Measurements from ENCODE around the gene TSHZ1. TPM values are rescaled to one million over a fixed set of nuclear protein-coding genes. Genes with fewer than 3 reads are reported as not detected.
A peak's percentile ranks its signal among the peaks of the same experiment; 100 is the strongest.

TSHZ1 gene, protein sequence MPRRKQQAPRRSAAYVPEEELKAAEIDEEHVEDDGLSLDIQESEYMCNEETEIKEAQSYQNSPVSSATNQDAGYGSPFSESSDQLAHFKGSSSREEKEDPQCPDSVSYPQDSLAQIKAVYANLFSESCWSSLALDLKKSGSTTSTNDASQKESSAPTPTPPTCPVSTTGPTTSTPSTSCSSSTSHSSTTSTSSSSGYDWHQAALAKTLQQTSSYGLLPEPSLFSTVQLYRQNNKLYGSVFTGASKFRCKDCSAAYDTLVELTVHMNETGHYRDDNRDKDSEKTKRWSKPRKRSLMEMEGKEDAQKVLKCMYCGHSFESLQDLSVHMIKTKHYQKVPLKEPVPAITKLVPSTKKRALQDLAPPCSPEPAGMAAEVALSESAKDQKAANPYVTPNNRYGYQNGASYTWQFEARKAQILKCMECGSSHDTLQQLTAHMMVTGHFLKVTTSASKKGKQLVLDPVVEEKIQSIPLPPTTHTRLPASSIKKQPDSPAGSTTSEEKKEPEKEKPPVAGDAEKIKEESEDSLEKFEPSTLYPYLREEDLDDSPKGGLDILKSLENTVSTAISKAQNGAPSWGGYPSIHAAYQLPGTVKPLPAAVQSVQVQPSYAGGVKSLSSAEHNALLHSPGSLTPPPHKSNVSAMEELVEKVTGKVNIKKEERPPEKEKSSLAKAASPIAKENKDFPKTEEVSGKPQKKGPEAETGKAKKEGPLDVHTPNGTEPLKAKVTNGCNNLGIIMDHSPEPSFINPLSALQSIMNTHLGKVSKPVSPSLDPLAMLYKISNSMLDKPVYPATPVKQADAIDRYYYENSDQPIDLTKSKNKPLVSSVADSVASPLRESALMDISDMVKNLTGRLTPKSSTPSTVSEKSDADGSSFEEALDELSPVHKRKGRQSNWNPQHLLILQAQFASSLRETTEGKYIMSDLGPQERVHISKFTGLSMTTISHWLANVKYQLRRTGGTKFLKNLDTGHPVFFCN (N-terminal part only)
- total RNA-seq: 10 to 100 TPM in 1 of 2 donors, 1 to 10 TPM in 1; 9.6 to 12.3 TPM

DNA sequence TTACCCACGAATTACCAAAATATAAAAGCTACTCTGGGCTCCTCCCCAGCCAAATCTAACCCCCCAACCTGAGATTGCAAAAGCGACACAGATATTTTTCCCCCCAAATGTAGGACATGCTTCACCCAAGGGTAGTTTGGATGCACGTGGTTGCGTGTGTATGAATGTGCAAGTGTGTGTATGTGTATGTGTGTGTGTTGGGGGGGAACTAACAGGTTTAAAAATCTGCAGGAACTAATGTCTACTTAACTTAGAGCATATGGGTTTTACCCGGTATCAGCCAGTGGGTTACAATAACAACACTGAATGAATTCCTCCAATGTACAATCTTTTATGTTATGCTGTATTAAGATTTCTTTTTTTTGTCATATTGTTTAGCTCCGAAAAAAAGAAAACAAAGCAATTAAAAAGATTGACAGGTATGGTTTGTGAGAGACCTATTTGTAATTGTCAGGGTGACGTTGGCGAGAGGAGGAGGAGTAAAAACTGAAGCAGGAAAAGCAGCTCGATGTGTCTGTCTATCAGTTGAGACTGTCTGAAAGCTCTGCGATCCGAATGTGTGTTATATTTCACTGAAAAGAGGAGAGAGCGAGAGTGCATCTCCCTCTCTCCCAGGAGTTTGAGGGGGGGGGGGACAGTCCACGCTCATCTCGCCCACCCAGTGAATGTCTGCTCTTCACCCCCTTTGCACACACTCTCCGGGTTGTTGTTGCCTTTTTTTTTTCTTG is at the start of gene TSHZ1:
TSHZ1 (plus strand) TSS at position 524 of the 728 bp plus-strand sequence. CDS start 1,080 bp downstream, outside the sequence.
- H3K4me3 Mint-ChIP-seq: peak within 1 kb of the TSS; percentile 100
- peaks cover 37% of the 10 kb centered on the region for H3K4me1 Mint-ChIP-seq
- peaks cover 21% of the 10 kb centered on the region for H3K36me3 Mint-ChIP-seq (ENCODE audit: low read depth)
- no peaks in the 10 kb centered on the region for H3K9me3 Mint-ChIP-seq
- peak; percentile 40 for ATAC-seq (replicated peaks)
- H3K27me3 Mint-ChIP-seq: no peaks in the 10 kb centered on the region
- peak within 1 kb of the TSS; percentile 98 for H3K27ac Mint-ChIP-seq

DNA sequence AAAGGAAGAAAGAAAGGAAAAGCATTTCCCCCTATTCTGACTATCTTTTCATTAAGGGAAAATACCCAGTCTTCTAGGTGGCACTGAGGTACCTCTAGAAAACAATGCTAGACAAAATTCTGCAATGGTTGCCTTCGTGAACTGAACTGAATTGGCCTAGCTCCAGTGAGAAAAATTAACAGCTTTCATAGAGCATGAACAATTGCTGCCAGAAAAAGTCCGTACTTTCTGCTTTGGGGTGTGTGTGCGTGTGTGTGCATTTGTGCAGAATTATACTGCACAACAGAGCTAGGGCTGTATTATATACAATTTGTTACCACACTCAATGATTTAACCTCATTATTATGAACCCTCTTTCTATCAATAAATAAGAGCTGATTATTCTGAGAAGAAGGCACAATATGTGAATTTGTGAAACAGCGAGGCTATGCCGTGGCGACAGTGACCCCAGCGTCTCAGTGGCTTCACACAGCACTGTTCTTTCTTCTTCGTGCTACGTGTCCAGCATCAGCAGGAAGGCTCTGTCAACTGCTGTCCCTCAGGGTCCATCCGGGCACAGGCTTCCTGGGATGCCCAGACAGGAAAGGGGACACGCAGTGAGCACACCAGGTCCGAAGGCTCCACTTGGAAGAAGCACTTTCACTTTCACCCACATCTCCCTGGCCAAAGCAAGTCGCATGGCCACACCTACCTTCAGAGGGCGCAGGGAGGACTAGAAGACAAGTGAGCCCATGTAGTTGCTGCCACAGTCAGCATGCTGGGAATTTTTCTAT is 49.2 kb upstream of the TSHZ1 start:
- H3K36me3 Mint-ChIP-seq (ENCODE audit: low read depth): no peaks in the 10 kb centered on the region
- H3K27ac Mint-ChIP-seq: no peak overlapping the region
- H3K4me1 Mint-ChIP-seq: peaks cover 4% of the 10 kb centered on the region
- peak; percentile 21 for ATAC-seq (replicated peaks)
- H3K27me3 Mint-ChIP-seq: peaks cover 1% of the 10 kb centered on the region
- H3K4me3 Mint-ChIP-seq: peak overlapping the region; percentile 66
- H3K9me3 Mint-ChIP-seq: no peaks in the 10 kb centered on the region

DNA sequence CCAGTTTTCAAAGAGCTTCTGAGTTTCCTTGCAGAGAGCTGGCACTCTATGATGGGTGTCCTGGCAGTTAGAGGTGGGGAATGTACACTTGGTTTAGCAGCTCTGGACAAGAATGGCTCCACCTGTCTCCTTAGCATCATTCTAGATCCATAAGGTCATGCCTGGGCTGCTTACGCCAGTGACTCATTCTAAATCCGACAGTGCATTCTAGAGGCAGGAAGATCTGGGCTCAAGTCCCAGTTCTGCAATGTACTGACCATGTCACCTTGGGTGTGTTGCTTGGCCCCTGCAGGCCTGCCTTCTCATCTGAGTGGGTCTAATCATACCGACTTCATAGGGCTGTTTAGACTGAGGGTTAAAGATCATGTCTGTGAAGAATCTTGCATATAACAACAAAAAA is 48.1 kb upstream of the TSHZ1 start:
- H3K27ac Mint-ChIP-seq: no peak overlapping the region
- no peak overlapping the region for H3K4me3 Mint-ChIP-seq
- H3K27me3 Mint-ChIP-seq: peaks cover 4% of the 10 kb centered on the region
- no peaks in the 10 kb centered on the region for H3K9me3 Mint-ChIP-seq
- no peak for ATAC-seq (replicated peaks)
- no peaks in the 10 kb centered on the region for H3K36me3 Mint-ChIP-seq (ENCODE audit: low read depth)
- peaks cover 4% of the 10 kb centered on the region for H3K4me1 Mint-ChIP-seq

DNA sequence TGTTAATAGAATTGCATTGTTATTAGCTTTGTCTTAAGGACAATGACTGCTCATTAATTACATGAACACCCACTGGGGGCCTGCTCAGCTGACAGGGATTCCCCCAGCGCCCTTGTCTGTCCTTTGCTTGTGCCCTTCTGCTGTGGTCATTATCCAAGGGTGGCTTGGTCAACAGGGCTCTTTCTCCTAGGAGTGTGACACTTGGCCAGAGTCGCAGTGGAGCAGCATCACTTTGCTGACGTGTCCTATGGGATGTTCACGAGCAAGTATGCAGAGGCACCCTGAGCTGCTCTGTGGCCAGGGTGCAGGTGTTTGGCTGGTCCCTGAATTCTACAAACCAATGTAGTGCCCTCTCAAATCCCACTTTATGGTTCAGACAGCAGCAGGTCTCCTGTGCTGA is 47.6 kb upstream of the TSHZ1 start:
- Mint-ChIP-seq H3K4me3 (no peak overlapping the region), H3K27ac (no peak overlapping the region), H3K27me3 (peaks cover 4% of the 10 kb centered on the region), H3K9me3 (no peaks in the 10 kb centered on the region), H3K36me3 (ENCODE audit: low read depth) (no peaks in the 10 kb centered on the region), H3K4me1 (peaks cover 4% of the 10 kb centered on the region)
- ATAC-seq (replicated peaks): no peak

DNA sequence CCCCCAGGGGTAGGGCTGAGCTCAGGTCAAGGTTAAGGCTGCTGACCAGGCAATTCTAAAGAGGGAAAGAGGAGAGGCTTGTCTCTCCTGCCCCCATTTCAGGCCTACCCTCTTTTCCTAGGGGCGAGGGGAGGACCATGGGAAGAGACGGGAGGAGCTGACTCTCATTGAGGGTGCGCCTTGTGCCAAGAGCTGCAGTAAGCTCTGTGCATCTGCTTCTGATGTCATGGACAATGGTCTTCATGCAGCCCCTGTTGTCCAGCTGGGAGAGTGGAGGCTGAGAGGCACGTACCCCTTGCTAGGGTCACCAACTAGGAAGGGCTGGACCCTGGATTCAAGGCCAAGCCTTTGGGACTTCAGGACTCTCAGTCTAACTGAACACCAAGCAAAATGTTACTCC is 46.9 kb upstream of the TSHZ1 start:
- Mint-ChIP-seq H3K9me3 (no peaks in the 10 kb centered on the region), H3K36me3 (ENCODE audit: low read depth) (no peaks in the 10 kb centered on the region), H3K4me1 (peaks cover 4% of the 10 kb centered on the region), H3K4me3 (no peak overlapping the region), H3K27me3 (peaks cover 4% of the 10 kb centered on the region), H3K27ac (no peak overlapping the region)
- ATAC-seq (replicated peaks): no peak

DNA sequence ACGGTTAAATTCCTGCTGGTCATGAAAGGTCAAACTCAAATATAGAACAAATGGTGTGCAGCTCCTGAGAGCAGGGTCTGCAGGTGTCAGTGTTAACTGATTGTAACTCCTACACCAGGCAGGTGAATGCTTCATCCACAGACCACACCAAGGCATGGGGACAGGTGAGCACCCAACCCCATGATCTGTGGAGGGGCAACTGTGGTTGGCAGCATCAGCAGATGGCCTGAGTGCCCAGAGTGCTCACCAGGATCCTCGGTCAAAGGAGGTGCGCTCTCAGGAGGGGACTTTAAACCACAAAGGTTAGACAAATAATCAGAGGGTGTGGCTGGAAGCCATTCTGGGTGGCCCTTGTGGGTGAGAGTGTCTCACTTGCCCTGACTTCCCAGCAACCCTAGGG is 46.1 kb upstream of the TSHZ1 start:
- Mint-ChIP-seq H3K4me1 (peaks cover 4% of the 10 kb centered on the region), H3K27ac (no peak overlapping the region), H3K4me3 (no peak overlapping the region), H3K36me3 (ENCODE audit: low read depth) (no peaks in the 10 kb centered on the region), H3K27me3 (peaks cover 4% of the 10 kb centered on the region), H3K9me3 (no peaks in the 10 kb centered on the region)
- no peak for ATAC-seq (replicated peaks)

DNA sequence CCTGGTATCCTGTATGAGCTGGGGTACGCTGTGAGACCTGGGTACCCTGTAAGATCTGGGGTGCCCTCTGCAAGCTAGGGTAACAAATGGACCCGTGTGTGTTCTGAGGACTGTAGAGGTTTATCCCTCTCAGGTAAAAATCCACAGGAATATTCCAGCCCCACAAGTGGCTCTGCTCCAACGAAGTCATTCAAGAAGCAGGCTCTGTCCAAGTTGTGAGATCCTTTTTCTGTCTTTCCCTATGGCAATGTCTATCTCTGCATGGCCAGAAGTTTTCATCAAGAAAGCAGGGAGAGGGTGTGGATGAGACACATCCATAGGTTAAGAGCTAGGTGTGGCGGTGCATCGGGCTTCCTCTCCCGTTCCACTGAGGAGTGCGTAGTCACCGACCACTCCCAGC is 44.7 kb upstream of the TSHZ1 start:
- H3K36me3 Mint-ChIP-seq (ENCODE audit: low read depth): no peaks in the 10 kb centered on the region
- H3K27me3 Mint-ChIP-seq: peaks cover 4% of the 10 kb centered on the region
- H3K4me1 Mint-ChIP-seq: peaks cover 4% of the 10 kb centered on the region
- H3K4me3 Mint-ChIP-seq: no peak overlapping the region
- H3K9me3 Mint-ChIP-seq: no peaks in the 10 kb centered on the region
- no peak for ATAC-seq (replicated peaks)
- no peak overlapping the region for H3K27ac Mint-ChIP-seq

DNA sequence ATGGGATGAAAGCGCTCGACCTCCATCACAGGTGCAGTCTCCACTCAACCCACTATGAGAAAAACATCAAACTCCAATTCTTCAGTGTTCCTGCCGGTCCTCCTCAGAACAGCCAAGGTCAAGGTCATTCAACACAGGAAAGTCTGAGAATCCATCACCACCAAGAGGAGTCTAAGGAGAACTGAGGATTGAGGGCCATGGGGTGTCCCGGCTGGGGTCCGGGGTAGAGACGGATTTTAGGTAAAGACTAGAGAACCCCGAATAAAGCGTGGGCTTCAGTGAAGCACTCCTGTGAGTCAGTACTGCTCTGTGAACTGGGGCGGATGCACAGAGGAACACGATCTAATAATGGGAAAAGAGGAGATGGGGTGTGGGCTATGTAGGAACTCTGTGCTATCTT is 43.5 kb upstream of the TSHZ1 start:
- H3K4me3 Mint-ChIP-seq: no peak overlapping the region
- H3K36me3 Mint-ChIP-seq (ENCODE audit: low read depth): no peaks in the 10 kb centered on the region
- H3K9me3 Mint-ChIP-seq: no peaks in the 10 kb centered on the region
- ATAC-seq (replicated peaks): no peak
- H3K4me1 Mint-ChIP-seq: peaks cover under 1% of the 10 kb centered on the region
- H3K27ac Mint-ChIP-seq: no peak overlapping the region
- H3K27me3 Mint-ChIP-seq: peaks cover 4% of the 10 kb centered on the region

DNA sequence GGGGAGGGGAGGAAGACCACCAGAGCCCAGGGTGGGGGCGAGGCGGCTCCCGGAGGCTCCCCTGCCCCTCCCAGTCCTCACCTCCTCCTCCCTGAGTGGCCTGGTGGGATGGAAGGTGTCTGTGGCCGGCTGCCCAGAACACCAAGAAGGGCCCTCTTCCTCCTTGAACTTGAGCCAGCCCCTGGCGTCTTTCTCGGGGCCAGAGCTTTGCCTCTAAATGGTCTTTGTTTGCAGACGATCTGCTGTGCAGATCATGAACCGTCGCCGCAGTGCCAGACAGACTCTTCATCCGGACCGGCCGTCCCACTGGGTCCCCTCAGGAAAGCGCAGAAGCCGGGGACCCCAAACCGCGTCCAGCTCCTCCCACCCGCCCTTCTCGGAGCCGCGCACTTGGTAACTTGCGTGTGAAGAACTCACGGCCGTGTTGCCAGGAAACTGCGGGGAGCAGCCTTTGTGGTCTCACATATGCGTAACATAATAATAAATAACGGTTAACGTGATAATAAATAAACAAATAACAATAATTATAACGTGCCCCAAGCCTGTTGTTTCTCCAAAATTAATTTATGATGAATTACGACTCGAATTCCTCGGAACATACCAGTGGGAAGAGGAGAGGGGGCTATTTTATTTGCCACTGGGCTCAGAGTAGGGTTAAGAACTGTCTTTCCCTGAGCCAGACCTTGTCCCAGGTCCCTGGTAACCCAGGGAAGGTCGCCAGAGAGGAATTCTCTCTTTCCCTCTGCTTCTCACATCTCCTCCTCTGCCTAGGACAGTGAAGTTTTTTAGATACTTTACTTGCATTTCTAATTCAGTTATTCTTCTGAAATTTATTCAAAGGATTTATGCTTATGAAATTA is 42.6 kb upstream of the TSHZ1 start:
- Mint-ChIP-seq H3K4me3 (no peak overlapping the region), H3K27me3 (peaks cover 4% of the 10 kb centered on the region), H3K27ac (no peak overlapping the region), H3K36me3 (ENCODE audit: low read depth) (no peaks in the 10 kb centered on the region), H3K9me3 (no peaks in the 10 kb centered on the region), H3K4me1 (peaks cover 5% of the 10 kb centered on the region)
- ATAC-seq (replicated peaks): no peak

DNA sequence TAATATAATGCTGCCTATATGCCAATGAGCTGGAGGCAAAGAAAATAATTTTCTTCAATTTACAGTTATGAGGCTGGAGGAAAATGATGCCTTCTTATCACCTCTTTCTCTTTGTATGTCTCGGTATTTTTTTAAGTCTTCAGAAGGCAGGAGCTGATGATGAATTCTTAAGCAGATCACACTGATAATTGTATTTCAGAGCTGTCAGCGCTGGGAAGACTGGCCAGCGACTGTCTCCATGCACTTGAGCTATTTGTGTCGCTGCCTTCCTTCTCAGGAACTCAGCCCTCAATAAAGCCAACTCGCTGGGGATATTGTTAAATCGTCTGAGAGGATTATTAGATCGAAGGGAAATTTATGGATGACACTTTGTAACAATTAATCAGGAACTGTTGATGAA is 42.0 kb upstream of the TSHZ1 start:
- no peak overlapping the region for H3K4me3 Mint-ChIP-seq
- H3K27ac Mint-ChIP-seq: no peak overlapping the region
- no peak for ATAC-seq (replicated peaks)

DNA sequence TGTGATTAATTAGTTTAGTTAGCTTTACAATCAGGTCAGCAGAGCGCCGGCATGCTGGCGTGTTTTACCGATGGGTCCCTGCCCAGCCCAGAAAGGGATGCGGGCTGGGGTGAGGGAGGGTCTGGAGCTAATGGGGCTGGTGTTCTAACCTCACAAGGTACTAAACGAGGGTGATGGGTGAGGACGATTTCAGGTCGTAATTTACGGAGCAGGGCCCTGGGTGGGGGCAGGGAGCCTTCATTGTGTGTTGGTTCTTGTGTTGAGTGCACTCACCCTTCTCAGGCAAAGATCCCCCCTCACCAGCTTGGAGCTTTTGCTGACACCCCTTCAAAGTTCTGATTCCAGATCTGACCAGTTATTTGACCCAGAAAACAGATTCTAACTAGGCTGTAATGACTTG is 41.2 kb upstream of the TSHZ1 start:
- peaks cover 4% of the 10 kb centered on the region for H3K27me3 Mint-ChIP-seq
- H3K4me1 Mint-ChIP-seq: peaks cover 6% of the 10 kb centered on the region
- no peak overlapping the region for H3K4me3 Mint-ChIP-seq
- H3K36me3 Mint-ChIP-seq (ENCODE audit: low read depth): no peaks in the 10 kb centered on the region
- no peak overlapping the region for H3K27ac Mint-ChIP-seq
- H3K9me3 Mint-ChIP-seq: no peaks in the 10 kb centered on the region
- ATAC-seq (replicated peaks): no peak

More for the DNA sequence above, 42.0 kb upstream of the TSHZ1 start:
- H3K4me1 Mint-ChIP-seq: peaks cover 6% of the 10 kb centered on the region
- H3K36me3 Mint-ChIP-seq (ENCODE audit: low read depth): no peaks in the 10 kb centered on the region
- no peaks in the 10 kb centered on the region for H3K9me3 Mint-ChIP-seq
- peaks cover 4% of the 10 kb centered on the region for H3K27me3 Mint-ChIP-seq

DNA sequence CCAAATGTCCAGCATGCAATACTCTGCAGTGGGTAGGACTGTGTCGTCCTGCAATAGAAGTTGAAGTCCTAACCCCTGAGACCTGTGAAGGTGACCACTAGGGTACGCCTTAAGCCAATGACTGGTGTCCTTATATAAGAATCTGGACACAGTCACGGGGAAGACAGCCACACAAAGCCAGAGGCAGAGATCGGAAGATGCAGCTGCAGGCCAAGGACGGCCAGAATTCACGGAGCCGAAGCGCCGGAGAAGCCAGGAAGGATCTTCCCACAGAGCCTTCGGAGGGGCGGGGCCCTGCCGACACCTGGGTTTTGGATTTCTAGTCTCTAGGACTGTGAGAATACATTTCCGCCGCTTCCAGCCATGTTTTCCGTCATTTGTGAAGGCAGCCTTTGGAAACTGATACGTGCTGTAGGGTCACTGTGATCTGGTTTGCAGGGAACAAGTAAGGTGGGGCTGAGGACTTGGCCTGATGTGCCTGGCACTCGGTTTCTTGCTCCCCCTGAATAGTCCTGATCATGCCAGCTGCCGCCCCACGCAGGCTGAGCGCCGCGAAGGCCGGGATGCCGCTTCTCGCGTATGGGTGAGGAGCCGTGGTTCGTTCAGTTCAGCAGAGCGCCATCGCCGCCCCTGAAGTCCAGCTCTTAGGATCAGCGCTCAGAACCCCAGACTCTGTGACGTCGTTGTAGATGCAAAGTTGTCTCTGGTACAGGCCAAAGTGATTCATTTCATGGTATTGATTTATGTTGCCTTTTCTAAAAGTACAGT is 40.4 kb upstream of the TSHZ1 start:
- ATAC-seq (replicated peaks): no peak
- Mint-ChIP-seq H3K9me3 (no peaks in the 10 kb centered on the region), H3K4me1 (peaks cover 6% of the 10 kb centered on the region), H3K27ac (no peak overlapping the region), H3K27me3 (peaks cover 4% of the 10 kb centered on the region), H3K4me3 (no peak overlapping the region), H3K36me3 (ENCODE audit: low read depth) (no peaks in the 10 kb centered on the region)

All from activated T-helper 17 cell treated with anti-CD3 and anti-CD28 coated beads, Interleukin-2, amount 50 U/mL, for 72 hours (primary cell).